Effector memory CD4-positive, alpha-beta T cell (primary cell): Measurements from ENCODE around the gene XCL1.

Source experiments
- DNase-seq, 3 donors: peaks; one replicate each; pipeline ENCODE4 v3.0.0-alpha.2; 2020
- H3K27ac ChIP-seq: 2 replicates; pipeline ENCODE4 v1.7.0; 2013; ENCODE audit warnings: mild to moderate bottlenecking, low read length, moderate library complexity; ENCODE audit not compliant: insufficient read depth, poor library complexity, severe bottlenecking
- H3K27me3 ChIP-seq: replicated peaks from 2 replicates; pipeline ENCODE4 v1.7.0; 2013; ENCODE audit warnings: mild to moderate bottlenecking, low read length; ENCODE audit not compliant: insufficient read depth, control insufficient read depth, poor library complexity, severe bottlenecking
- H3K36me3 ChIP-seq: 2 replicates; pipeline ENCODE4 v1.7.0; 2013; ENCODE audit warnings: mild to moderate bottlenecking, low read length, moderate library complexity; ENCODE audit not compliant: control insufficient read depth, insufficient read depth
- H3K4me1 ChIP-seq: 2 replicates; pipeline ENCODE4 v1.7.0; 2013; ENCODE audit warnings: low read length, mild to moderate bottlenecking; ENCODE audit not compliant: control insufficient read depth, insufficient read depth, poor library complexity, severe bottlenecking
- H3K4me3 ChIP-seq: 2 replicates; pipeline ENCODE4 v1.7.0; 2013; ENCODE audit warnings: low read length, low read depth, mild to moderate bottlenecking; ENCODE audit not compliant: insufficient read depth, poor library complexity, severe bottlenecking
- H3K9me3 ChIP-seq: 2 replicates; pipeline ENCODE4 v1.7.0; 2013; ENCODE audit warnings: mild to moderate bottlenecking, low read length, moderate library complexity; ENCODE audit not compliant: control insufficient read depth

XCL1 gene

DNA sequence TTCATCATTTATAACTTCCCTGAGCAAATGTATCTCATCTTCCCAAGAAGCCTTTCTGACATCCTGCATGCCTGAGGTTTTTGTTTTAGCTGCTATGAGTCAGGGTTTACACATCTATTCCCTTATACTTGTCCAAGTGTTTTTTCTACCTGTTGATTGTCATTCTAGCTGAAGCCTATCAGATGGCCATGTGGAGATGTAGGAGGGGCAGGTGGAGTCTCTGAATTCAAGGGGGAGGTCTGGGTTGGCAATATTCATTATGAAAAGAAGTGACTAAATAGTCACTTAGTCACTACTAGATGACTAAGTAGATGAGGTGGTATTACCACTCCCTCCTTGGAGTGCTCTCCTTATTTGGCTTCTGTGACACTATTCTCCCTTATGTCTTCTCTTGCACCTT is 52.4 kb downstream of the XCL1 start:
- H3K36me3 ChIP-seq = no peaks in the 10 kb centered on the region
- H3K27ac ChIP-seq = no peak overlapping the region
- no peak for DNase-seq
- peaks cover 2% of the 10 kb centered on the region for H3K27me3 ChIP-seq
- no peaks in the 10 kb centered on the region for H3K4me1 ChIP-seq
- H3K9me3 ChIP-seq = no peaks in the 10 kb centered on the region
- H3K4me3 ChIP-seq = no peak overlapping the region

DNA sequence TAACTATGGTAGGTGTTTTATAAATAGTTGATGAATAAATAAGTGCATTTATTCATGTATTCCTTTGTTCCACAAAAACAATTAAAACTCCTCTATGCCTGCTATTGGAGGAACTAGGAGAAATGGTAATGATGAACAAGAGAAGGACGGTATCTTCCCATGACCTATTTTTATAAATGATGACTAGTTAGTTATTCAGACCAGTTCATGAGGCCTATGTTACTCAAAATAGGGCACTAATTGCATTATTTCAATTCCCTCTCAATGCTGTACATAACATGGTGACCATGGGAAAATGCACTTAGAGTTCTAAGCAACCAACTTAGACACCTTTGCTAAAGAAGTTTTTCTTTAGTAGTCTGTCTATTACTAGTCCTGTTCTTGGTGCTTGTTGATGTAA is 53.1 kb downstream of the XCL1 start:
- no peaks in the 10 kb centered on the region for H3K9me3 ChIP-seq
- DNase-seq = no peak
- no peak overlapping the region for H3K4me3 ChIP-seq
- H3K4me1 ChIP-seq = no peaks in the 10 kb centered on the region
- no peak overlapping the region for H3K27ac ChIP-seq
- no peaks in the 10 kb centered on the region for H3K36me3 ChIP-seq
- peaks cover 2% of the 10 kb centered on the region for H3K27me3 ChIP-seq
